ENCODE measurements around the gene C1QL4.
"Not testable (repeated sequence)": the region's sequence is repeated elsewhere in the genome, so short reads cannot be mapped to it uniquely, and the experiment has no call there.

C1QL4 gene

DNA sequence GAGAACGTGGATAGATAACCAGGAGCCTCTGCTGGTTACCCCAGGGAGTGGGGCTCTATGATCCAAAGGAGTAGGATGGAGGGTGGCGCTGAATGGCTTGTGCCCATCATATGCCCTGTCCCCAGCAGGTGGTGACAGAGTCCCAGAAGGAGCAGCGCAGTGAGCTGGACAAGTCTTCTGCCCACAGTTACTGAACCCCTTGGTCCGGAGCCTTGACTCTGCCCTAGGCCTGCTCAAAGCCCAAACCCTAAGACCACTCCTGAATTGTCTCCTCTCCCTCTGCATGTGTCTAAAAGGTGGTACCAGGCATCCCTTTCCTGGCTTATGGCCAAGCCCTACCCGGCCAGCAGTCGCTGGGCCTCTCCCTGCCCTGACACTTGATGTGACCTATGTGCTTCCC, 38.8 kb downstream of the C1QL4 start:
- DNase-seq, result no peak

DNA sequence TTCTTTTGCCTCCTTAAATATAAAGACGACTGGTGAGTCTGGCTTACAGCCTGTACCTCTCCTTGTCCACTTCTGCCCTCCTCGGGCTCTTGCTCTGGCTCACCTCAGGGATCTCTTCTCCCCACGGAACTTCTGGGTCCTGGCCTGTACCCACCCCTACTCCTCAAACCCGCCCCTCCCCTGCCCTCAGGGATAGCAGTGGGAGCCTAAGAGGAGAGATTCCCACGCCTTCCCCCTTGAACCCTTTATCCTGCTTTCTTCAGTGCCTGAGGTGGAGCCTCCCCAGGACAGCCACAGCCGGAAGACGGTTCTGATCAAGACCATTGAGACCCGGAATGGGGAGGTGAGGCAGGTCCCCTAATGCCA, 39.3 kb downstream of the C1QL4 start:
- no peak for DNase-seq

DNA sequence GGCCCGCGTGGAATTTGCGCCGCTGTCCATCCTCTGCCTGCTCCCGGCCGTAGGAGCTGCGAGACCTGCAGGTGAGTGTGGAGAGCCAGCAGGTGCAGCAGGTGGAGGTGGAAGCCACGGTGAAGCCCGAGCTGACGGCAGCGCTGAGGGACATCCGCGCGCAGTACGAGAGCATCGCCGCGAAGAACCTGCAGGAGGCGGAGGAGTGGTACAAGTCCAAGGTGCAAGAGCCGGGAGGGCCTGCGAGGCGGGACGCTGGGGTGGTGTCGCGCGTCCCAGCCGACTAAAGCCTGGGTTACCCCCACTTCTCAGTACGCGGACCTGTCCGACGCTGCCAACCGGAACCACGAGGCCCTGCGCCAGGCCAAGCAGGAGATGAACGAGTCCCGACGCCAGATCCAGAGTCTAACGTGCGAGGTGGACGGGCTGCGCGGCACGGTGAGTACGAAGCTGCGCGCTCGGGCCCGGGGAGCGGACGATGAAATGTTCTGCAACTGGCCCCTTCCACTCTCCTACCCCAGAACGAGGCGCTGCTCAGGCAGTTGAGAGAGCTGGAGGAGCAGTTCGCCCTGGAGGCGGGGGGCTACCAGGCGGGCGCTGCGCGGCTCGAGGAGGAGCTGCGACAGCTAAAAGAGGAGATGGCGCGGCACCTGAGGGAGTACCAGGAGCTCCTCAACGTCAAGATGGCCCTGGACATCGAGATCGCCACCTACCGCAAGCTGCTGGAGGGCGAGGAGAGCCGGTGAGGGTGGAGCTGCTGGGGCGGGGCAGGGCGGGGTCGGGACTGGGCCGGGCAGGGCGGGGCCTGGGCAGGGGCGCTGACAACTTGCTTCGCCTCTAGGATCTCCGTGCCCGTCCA, 39.9 kb downstream of the C1QL4 start:
- DNase-seq, result peak; percentile 54 to 63

DNA sequence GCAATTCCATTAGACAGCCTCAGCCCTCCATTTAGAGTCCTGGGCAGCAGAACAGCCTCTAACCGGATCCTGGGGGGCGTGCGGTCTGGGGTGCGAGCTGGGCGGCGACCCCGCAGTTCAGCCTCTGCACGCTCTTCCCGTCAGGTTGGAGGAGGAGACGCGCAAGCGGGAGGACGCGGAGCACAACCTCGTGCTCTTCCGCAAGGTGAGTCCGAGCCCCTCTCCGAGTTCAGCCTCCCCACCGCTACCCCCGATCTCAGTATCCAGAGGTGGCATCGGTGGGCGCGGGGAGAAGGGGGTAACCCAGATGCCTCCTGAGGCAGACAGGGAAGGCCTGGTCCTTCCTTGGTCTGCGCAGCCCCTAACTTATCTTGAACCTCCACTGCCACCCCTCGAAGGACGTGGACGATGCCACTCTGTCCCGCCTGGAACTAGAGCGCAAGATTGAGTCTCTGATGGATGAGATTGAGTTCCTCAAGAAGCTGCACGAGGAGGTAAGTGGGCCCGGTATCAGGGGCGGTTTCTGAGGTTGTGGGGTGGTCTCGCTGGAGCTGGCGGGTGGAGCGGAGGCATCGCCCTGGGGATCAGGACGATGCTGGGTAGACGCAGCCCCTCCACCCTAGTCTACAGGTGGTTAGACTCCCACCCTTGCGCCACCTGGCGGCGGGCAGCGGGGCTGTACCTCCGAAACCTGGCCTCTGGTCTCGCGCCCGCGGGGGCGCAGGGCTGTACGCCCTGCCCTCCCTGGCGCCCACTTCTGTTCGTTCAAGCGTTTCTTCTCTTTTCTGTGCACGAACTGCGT, 40.8 kb downstream of the C1QL4 start:
- DNase-seq, result peak; percentile 72 to 79

DNA sequence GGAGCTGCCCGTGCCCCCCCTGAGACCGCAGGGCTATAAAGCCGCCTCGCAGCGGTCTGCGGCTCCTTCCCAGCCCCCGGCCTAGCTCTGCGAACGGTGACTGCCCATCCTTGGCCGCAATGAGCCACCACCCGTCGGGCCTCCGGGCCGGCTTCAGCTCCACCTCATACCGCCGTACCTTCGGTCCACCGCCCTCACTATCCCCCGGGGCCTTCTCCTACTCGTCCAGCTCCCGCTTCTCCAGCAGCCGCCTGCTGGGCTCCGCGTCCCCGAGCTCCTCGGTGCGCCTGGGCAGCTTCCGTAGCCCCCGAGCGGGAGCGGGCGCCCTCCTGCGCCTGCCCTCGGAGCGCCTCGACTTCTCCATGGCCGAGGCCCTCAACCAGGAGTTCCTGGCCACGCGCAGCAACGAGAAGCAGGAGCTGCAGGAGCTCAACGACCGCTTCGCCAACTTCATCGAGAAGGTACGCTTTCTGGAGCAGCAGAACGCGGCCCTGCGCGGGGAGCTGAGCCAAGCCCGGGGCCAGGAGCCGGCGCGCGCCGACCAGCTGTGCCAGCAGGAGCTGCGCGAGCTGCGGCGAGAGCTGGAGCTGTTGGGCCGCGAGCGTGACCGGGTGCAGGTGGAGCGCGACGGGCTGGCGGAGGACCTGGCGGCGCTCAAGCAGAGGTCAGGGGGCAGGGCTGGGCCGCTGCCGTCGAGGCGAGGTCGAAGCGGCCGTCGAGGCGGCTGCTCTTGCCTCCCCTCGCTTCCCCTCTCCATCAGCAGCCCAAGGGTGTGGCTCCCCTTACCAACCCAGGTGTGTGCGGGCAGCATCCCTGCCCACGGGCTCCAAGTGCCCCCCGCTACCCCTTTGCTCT, 41.7 kb downstream of the C1QL4 start, which contains the start of gene PRPH:
Gene PRPH, plus strand, starts transcription at position 66 of the 855 bp plus-strand sequence. Its CDS starts 54 bp downstream, at position 120.
- DNase-seq, result no peak

DNA sequence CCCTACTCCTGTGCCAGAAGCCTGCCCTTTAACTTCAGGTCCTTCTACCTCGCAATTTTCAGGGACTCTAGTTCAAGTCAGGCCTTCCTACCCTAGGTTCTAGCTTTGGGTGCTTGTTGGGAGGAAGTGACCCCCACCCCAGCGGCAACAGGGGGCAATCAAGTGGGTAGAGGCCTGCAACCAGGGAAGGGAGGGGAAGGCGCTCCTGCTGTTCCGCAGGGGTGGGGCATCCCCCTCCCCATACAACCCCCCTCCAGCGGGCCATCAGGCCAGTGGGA, 42.2 kb downstream of the C1QL4 start:
- no peak for DNase-seq

DNA sequence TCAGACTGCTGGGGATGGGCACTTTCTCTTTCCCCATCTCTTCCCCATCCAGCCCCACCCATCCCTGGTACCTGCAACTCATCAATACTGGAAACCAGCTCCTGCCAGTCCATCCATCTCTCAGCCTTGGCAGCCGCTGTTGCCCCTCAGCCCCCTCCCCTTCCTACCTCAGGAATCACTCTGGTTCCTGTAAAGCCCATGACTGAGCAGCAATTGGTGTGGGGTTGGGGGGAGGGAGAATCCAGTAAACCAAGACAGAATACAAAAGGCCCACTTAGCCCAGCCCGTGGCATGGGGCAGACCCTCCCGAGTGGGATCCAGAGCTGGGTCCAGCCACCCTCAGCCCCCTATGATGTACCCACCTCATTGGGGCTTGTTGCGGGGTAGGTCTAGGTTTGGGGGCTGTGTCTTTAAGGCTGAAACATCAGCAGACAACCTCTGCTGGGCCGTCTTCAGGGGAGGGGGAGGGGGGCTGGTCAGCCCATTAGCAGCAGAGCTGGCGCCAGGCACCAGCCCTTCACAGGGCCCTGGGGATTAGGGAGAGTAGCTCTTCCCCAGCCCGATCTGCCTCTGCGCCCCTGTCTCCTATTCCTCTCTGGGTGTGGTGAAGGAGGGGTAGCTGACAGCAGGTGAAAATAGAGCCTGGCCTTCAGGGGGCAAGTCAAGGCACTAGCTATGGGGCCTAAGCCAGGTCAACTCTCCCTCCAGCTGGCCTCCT, 42.7 kb downstream of the C1QL4 start:
- DNase-seq, result no peak

DNA sequence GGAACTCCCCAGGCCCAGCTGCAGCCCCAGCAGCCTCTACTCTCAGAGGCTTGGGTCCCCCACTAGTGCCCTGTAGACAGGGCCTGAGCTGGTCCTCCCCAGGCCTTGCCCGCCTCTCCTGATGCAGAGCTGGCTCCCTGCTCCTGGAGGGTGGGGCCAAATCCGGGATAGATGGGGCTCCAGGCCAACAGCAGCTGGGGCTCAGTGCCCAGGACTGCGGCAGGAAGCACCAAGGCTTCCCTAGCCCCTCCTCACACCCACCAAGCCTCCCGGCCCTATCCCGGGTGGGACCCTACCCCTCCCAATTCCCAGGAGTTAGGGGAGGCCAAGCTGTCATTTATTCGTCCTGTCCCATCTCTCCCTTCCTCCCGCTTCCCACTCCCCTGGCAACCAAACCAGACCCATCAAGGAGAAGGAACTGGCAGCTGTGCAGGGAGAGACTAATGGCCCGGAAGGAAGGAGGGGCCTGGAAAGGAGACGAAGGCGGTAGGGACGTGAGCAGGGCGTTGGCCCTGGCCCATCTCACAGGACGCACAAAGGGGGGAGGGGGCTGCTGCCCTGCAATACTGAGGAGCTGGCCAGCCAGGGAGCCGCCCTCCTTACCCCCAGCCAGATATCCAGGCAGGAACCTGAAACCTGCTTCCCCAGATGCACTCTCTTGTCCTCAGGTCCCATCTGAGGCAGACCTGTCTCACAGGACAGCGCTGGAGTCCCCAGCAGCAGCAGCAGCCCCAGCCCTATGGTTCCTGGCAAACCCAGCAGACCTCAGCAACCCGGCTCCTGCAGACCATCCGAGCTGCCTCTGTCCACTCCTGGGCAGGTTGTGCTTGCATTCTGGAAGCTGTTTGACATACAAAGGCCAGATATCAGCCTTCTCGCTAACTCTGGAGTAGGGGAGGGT, 43.7 kb downstream of the C1QL4 start:
- DNase-seq, result no peak

DNA sequence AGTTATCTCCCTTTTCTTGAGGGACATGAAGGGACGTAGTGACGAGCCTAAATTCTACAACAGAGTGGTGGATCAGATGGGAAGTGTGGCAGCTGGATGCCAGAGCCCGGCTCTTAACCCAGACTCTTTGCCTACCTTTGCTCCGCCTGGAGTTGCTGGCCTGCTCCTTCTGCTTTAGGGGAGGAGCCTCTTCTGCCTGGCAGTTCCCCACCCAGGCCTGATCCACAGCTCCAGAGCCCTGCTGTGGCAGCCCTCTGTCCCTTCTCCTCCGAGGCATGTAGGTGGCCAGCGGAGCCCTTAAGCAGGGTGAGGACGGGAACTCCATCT, 44.3 kb downstream of the C1QL4 start:
- DNase-seq, result no peak

DNA sequence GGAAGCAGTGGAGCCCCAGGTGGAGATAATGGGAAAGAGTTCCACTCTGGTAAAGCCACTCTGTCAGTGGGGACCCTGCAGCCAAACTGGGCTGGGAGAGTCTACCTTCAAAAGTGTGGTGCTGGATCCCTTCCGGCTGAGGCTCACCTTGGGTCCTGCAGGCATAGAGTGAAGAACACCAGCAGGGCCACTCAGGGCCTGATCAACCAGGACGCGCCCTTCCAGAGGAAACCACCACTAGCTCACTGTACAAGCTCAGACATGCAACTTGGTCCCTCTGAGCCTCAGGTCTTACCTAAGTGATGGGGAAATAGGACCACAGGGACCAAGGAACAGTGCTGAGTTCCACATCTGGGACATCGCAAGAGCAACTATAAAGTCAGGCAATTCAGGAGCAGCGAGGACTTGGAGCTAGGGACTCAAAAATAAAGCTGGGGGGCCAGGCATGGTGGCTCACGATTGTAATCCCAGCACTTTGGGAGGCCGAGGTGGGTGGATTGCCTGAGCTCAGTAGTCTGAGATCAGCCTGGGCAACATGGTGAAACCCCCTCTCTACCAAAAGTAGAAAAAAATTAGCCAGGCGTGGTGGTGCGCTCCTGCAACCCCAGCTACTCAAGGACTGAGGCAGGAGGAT, 47.9 kb downstream of the C1QL4 start:
- DNase-seq, result no peak

DNA sequence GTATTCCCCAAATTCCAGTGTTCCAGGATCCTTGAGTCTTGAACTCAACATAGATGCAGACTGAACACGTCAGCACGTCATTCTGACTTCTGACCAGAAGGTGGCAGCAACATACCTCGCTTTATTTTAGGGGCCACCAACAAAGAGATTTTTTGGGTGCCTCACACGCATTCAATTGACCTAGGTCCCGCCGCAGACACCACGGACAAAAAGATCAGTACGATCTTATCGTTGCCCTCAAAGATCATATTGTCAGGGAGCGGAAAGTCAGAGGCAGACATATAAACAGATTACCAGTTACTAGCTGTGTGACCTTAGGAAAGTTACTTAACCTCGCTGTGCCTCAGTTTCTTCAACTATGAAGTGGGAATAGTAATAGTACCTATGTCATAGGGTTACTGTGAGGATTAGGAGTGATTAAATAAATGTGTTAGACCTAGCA, 48.6 kb downstream of the C1QL4 start:
- DNase-seq, result peak; percentile 65 to 80

DNA sequence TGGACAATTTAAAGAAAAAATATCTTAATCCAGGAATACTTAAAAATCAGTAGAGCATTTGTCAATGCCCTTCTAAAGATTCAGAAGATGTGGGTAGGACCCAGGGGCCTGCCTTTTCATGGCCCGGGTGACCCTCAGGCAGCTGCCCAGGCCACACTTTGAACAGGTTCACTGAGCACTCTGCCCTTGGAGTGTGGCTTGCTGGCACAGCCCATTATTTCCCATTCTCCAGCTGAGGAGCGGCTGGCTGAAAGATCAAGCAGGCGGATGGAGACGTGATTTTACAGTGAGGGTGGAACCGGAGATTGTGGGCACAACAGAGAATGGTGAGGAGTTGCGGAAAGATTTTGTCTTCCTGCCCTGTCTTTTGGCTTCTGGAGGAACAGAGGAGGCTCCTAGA, 49.1 kb downstream of the C1QL4 start:
- DNase-seq, result no peak

DNA sequence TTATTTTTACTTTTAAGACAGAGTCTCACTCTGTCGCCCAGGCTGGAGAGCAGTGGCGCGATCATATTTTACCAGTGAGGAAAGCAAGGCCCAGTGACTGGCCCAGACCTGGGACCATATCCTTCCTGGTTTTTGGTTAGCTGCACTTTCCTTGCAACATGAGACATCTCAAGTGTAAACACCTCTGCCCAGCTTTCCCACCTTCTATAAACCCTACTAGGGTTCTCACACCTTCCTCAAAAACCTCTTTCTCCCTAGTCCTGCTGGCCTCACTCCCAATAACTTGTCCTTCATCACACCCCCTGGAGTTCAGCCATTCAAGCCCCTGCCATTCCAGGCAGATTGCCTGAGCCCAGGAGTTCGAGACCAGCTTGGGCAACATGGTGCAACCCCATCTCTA, 52.3 kb downstream of the C1QL4 start:
- DNase-seq, result no peak

DNA sequence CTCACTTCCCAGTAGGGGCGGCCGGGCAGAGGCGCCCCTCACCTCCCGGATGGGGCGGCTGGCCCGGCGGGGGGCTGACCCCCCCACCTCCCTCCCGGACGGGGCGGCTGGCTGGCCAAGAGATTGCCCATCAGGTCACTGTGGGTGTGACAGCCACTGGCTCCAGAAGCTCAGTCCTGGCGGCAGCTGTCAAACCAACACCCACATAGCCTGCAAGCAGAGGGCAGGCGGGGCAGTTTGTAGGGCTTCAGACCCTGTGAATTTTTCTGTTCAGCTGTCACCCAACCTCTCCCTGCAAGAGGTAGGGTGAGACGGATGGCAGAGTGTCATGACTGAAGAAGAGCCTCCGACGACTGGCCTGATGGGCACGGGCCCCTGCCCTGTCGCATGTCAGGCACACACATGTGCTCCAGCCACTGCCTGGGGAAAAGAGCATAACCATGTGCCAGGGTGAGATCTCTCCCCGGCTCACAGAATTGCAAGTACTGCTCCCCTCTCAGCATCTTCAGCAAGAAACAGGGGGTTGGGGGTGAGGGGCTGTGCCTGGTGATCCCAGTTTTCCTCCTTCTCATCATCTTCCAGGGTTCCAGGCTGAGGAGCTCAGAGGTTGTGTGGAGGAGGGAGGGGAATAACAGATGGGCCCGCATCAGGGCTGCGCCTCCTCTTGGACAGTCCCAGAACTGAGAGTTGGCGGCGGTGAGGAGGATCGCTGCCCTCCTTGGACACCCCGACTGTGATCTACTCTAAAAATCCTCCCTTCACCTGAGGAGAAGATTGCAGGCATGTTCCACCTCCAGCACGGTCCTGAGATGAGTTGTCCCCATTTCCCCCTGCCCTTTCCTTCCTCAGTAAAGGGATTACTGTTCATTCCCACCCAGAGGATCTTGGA, 53.2 kb downstream of the C1QL4 start:
- no peak for DNase-seq

DNA sequence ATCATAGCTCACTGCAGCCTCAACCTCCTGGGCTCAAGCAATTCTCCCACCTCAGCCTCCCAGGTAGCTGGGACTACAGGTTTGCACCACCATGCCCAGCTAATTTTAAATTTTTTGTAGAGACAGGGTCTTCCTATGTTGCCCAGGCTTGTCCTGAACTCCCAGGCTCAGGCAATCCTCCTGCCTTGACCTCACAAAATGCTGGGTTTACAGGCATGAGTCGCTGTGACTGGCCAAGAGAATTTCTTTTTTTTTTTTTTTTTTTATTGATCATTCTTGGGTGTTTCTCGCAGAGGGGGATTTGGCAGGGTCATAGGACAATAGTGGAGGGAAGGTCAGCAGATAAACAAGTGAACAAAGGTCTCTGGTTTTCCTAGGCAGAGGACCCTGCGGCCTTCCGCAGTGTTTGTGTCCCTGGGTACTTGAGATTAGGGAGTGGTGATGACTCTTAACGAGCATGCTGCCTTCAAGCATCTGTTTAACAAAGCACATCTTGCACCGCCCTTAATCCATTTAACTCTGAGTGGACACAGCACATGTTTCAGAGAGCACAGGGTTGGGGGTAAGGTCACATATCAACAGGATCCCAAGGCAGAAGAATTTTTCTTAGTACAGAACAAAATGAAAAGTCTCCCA, 54.1 kb downstream of the C1QL4 start:
- not testable (repeated sequence) for DNase-seq

Data from activated CD4-positive, alpha-beta T cell treated with anti-CD3 and anti-CD28 coated beads, Interleukin-2, amount 50 U/mL, for 48 hours (primary cell).